T1000 (cell line): Measurements from ENCODE around the gene RNF10.
"Not testable (repeated sequence)": the region's sequence is repeated elsewhere in the genome, so short reads cannot be mapped to it uniquely, and the experiment has no call there.

ENCODE experiments used
- DNase-seq: peaks from one replicate; lab custom pipeline; 2025; ENCODE audit warnings: mixed read lengths; lab: John Stamatoyannopoulos, UW

RNF10 gene

GRCh38 chr12:120617193-120617592, 83.0 kb downstream of the RNF10 start:
- DNase-seq: not testable (repeated sequence)

GRCh38 chr12:120617767-120618166, 83.6 kb downstream of the RNF10 start:
- not testable (repeated sequence) for DNase-seq

GRCh38 chr12:120618954-120619615, 84.9 kb downstream of the RNF10 start:
- no peak for DNase-seq

GRCh38 chr12:120620624-120621023, 86.5 kb downstream of the RNF10 start:
- no peak for DNase-seq

- no peak for DNase-seq
These were observed 91.6 kb downstream of the RNF10 start for GRCh38 chr12:120625557-120626419.
